ENCODE data around the gene PPL. TPM values are rescaled to one million over a fixed set of nuclear protein-coding genes. Genes with fewer than 3 reads are reported as not detected.

The PPL gene
- total and polyA plus RNA-seq, 2 of the 13 experiments (the other 11 are each of a cell fraction or from before 2014, with no cell fraction given): 5.7 to 6.6 TPM

- TF ChIP-seq ZFP91 (CRISPR knock-in tag; IDR thresholded peaks at IDR 0.05; ENCODE audit: borderline replicate concordance) (peak; percentile 26; the same call in 1 of the 2 replicates), ASH2L (IDR thresholded peaks at IDR 0.05; ENCODE audit: insufficient read length, low read depth, low read length) (no peak), HNF1B (CRISPR knock-in tag; IDR thresholded peaks at IDR 0.05) (no peak), ETV5 (CRISPR knock-in tag; IDR thresholded peaks at IDR 0.05; ENCODE audit: borderline replicate concordance) (no peak), HNF1A (IDR thresholded peaks at IDR 0.05; ENCODE audit: low read depth) (no peak), HNF1A (CRISPR knock-in tag; IDR thresholded peaks at IDR 0.05; ENCODE audit: borderline replicate concordance) (no peak), REL (CRISPR knock-in tag; conservative IDR thresholded peaks at IDR 0.05) (no peak), ZMYM3 (CRISPR knock-in tag; IDR thresholded peaks at IDR 0.05) (peak; percentile 66; the same call in 1 of the 2 replicates)
- TF ChIP-seq, protein P1, sequence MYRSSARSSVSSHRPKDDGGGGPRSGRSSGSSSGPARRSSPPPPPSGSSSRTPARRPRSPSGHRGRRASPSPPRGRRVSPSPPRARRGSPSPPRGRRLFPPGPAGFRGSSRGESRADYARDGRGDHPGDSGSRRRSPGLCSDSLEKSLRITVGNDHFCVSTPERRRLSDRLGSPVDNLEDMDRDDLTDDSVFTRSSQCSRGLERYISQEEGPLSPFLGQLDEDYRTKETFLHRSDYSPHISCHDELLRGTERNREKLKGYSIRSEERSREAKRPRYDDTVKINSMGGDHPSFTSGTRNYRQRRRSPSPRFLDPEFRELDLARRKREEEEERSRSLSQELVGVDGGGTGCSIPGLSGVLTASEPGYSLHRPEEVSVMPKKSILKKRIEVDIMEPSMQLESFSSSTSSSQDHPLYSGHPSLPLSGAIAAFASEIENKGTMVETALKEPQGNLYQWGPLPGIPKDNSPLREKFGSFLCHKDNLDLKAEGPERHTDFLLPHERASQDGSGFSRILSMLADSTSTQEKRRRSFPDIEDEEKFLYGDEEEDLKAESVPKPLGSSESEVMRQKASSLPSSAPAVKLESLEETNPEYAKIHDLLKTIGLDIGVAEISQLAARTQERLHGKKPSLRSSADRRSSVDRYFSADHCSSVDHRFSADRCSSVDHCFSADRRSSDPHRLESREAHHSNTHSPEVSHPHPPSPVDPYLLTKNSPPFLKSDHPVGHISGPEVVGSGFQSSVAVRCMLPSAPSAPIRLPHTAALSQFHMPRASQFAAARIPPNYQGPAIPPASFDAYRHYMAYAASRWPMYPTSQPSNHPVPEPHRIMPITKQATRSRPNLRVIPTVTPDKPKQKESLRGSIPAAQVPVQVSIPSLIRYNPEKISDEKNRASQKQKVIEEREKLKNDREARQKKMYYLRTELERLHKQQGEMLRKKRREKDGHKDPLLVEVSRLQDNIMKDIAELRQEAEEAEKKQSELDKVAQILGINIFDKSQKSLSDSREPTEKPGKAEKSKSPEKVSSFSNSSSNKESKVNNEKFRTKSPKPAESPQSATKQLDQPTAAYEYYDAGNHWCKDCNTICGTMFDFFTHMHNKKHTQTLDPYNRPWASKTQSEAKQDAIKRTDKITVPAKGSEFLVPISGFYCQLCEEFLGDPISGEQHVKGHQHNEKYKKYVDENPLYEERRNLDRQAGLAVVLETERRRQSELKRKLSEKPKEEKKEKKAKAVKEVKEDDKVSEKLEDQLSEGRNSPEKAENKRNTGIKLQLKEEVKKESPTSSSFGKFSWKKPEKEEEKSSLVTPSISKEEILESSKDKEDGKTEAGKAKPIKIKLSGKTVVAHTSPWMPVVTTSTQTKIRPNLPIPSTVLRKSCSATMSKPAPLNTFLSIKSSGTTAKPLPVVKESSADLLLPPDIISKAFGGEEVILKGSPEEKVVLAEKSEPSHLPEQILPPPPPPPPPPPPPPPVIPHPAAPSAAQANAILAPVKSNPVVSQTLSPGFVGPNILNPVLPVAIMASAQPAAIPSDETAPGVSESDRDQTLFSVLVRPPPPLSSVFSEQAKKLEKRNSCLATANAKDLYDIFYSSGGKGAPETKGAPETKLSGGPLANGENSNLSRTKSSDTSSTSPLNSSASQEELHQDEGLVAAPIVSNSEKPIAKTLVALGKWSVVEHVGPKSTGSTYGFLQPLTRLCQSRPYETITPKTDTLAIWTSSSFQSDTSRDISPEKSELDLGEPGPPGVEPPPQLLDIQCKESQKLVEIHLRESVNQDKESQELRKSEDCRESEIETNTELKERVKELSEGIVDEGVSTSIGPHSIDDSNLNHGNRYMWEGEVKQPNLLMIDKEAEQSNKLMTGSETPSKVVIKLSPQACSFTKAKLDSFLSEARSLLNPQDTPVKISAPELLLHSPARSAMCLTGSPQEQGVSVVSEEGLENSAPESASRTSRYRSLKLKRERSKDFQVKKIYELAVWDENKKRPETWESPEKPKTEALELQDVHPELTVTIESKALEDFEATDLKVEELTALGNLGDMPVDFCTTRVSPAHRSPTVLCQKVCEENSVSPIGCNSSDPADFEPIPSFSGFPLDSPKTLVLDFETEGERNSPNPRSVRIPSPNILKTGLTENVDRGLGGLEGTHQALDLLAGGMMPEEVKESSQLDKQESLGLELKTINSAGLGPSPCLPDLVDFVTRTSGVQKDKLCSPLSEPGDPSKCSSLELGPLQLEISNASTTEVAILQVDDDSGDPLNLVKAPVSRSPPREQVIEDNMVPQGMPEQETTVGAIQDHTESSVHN (CRISPR knock-in tag; IDR thresholded peaks at IDR 0.05): no peak
These were observed 45.3 kb upstream of the PPL start (continued) for GRCh38 chr16:4982056-4982867.

Measured in HepG2 (cell line).